GM12892 (cell line): ENCODE measurements around the gene SYVN1.

Source experiments
- POLR2A ChIP-seq: IDR thresholded peaks from 2 replicates; pipeline ENCODE4 v1.6.1; 2011; ENCODE audit warnings: low read depth, low read length, control low read depth
- POLR2AphosphoS5 ChIP-seq: IDR thresholded peaks from 2 replicates; pipeline ENCODE4 v1.6.1; 2011; ENCODE audit warnings: low read depth, low read length, control low read depth
- TAF1 ChIP-seq: IDR thresholded peaks from 2 replicates; pipeline ENCODE4 v1.6.1; 2011; ENCODE audit warnings: low read depth, mild to moderate bottlenecking, control low read depth, low read length, borderline replicate concordance

- peak; percentile 82 for TF ChIP-seq POLR2A
- peak; percentile 52; the same call in 1 of the 2 replicates for TF ChIP-seq TAF1
- peak; percentile 75 for TF ChIP-seq POLR2AphosphoS5
Observed at GRCh38 chr11:65083834-65084597, 50.3 kb downstream of the SYVN1 start, which contains the start of the genes CDCA5 and ZFPL1.
